ENCODE data around the gene APOBEC3B. TPM values are rescaled to one million over a fixed set of nuclear protein-coding genes. Genes with fewer than 3 reads are reported as not detected.

The APOBEC3B gene
- total and polyA plus RNA-seq, 12 donors, result 0.32 to 8.1 (median 1.5) TPM; not detected in 1

GRCh38 chr22:38947321-38948140, 34.6 kb upstream of the APOBEC3B start:
- H3K4me1 ChIP-seq (replicated peaks in 1 of 2), result no peaks in the 10 kb centered on the region
- DNase-seq, result no peak
- no peaks in the 10 kb centered on the region for H3K36me3 ChIP-seq (replicated peaks in 1 of 2)
- H3K27me3 ChIP-seq, result no peaks in the 10 kb centered on the region
- 77 to 84% (median 80%) methylated on average over 12 to 14 of the region's 14 CpGs for WGBS, 4 donors
- H3K27ac ChIP-seq, result no peak overlapping the region
- H3K9me3 ChIP-seq (replicated peaks in 1 of 3), result no peaks in the 10 kb centered on the region
- no peak overlapping the region for H3K4me3 ChIP-seq
- intact Hi-C loops (cut with DNase I), result no loop called here
- TF ChIP-seq POLR2A (IDR thresholded peaks at IDR 0.05) (no peak), CTCF (IDR thresholded peaks at IDR 0.05) (no peak)

GRCh38 chr22:38948181-38948940, 33.8 kb upstream of the APOBEC3B start:
- H3K4me3 ChIP-seq, result no peak overlapping the region
- intact Hi-C loops (cut with DNase I), result no loop called here
- H3K27me3 ChIP-seq, result no peaks in the 10 kb centered on the region
- H3K9me3 ChIP-seq (replicated peaks in 1 of 3), result no peaks in the 10 kb centered on the region
- no peaks in the 10 kb centered on the region for H3K36me3 ChIP-seq (replicated peaks in 1 of 2)
- WGBS, 4 donors, result 86 to 100% (median 93%) methylated on average over 4 to 7 of the region's 7 CpGs
- TF ChIP-seq POLR2A (IDR thresholded peaks at IDR 0.05) (no peak), CTCF (IDR thresholded peaks at IDR 0.05) (no peak)
- no peak for DNase-seq
- no peak overlapping the region for H3K27ac ChIP-seq
- no peaks in the 10 kb centered on the region for H3K4me1 ChIP-seq (replicated peaks in 1 of 2)

GRCh38 chr22:38949889-38950405, 32.2 kb upstream of the APOBEC3B start:
- Histone ChIP-seq H3K9me3 (replicated peaks in 1 of 3) (no peaks in the 10 kb centered on the region), H3K27me3 (no peaks in the 10 kb centered on the region), H3K27ac (no peak overlapping the region), H3K4me1 (replicated peaks in 1 of 2) (no peaks in the 10 kb centered on the region), H3K36me3 (replicated peaks in 1 of 2) (no peaks in the 10 kb centered on the region), H3K4me3 (no peak overlapping the region)
- WGBS, 4 donors, result 75 to 79% (median 78%) methylated on average over 3 to 8 of the region's 8 CpGs
- intact Hi-C loops (cut with DNase I), result no loop called here
- no peak for DNase-seq
- TF ChIP-seq CTCF (IDR thresholded peaks at IDR 0.05) (no peak), POLR2A (IDR thresholded peaks at IDR 0.05) (no peak)

GRCh38 chr22:38950527-38951295, 31.4 kb upstream of the APOBEC3B start:
- Histone ChIP-seq H3K9me3 (replicated peaks in 1 of 3) (no peaks in the 10 kb centered on the region), H3K27me3 (no peaks in the 10 kb centered on the region), H3K4me3 (no peak overlapping the region), H3K27ac (no peak overlapping the region), H3K36me3 (replicated peaks in 1 of 2) (no peaks in the 10 kb centered on the region), H3K4me1 (replicated peaks in 1 of 2) (no peaks in the 10 kb centered on the region)
- no peak for DNase-seq
- intact Hi-C loops (cut with DNase I), result no loop called here
- 79 to 88% (median 82%) methylated on average over 11 to 13 of the region's 13 CpGs for whole genome bisulfite sequencing, 4 donors
- TF ChIP-seq POLR2A (IDR thresholded peaks at IDR 0.05), result no peak
- no peak for TF ChIP-seq CTCF (IDR thresholded peaks at IDR 0.05)
